Endodermal cell (in vitro differentiated cells): ENCODE measurements around the gene FUT4. TPM values are rescaled to one million over a fixed set of nuclear protein-coding genes. Genes with fewer than 3 reads are reported as not detected.

Source experiments
- DNase-seq: peaks from one replicate; pipeline ENCODE4 v3.0.0-alpha.2; 2017
- H3K27ac ChIP-seq: 2 replicates; pipeline ENCODE4 v1.5.1; 2013; ENCODE audit warnings: mild to moderate bottlenecking, low read depth, low read length, moderate library complexity
- H3K27me3 ChIP-seq: 2 replicates; pipeline ENCODE4 v1.6.1; 2013; ENCODE audit warnings: mild to moderate bottlenecking, low read length, moderate library complexity; ENCODE audit not compliant: insufficient read depth, control insufficient read depth, poor library complexity, severe bottlenecking
- H3K36me3 ChIP-seq: 2 replicates; pipeline ENCODE4 v1.7.0; 2013; ENCODE audit warnings: mild to moderate bottlenecking, low read length, moderate library complexity; ENCODE audit not compliant: control insufficient read depth, insufficient read depth
- H3K4me1 ChIP-seq: one replicate; pipeline ENCODE4 v1.7.0; 2013; ENCODE audit warnings: low read length; ENCODE audit not compliant: control insufficient read depth, insufficient read depth
- H3K4me3 ChIP-seq: 2 replicates; pipeline ENCODE4 v1.5.1; 2013; ENCODE audit warnings: mild to moderate bottlenecking, low read length, moderate library complexity
- H3K9ac ChIP-seq: 2 replicates; pipeline ENCODE4 v1.6.1; 2013; ENCODE audit warnings: mild to moderate bottlenecking, low read length, moderate library complexity; ENCODE audit not compliant: poor library complexity, severe bottlenecking; ENCODE audit errors: extremely low read depth
- H3K9me3 ChIP-seq: 2 replicates; pipeline ENCODE4 v1.6.1; 2013; ENCODE audit warnings: mild to moderate bottlenecking, low read length, moderate library complexity; ENCODE audit not compliant: control insufficient read depth
- H3K27ac Mint-ChIP-seq: 2 replicates; pipeline ENCODE4 v1.8.0; 2020; ENCODE audit warnings: mixed read lengths
- H3K27me3 Mint-ChIP-seq: 2 replicates; pipeline ENCODE4 v1.8.0; 2021; ENCODE audit warnings: mild to moderate bottlenecking, mixed read lengths; ENCODE audit not compliant: insufficient read depth
- H3K36me3 Mint-ChIP-seq: 2 replicates; pipeline ENCODE4 v1.8.0; 2020; ENCODE audit warnings: low read depth, mixed read lengths
- H3K4me1 Mint-ChIP-seq: 2 replicates; pipeline ENCODE4 v1.8.0; 2020; ENCODE audit warnings: mixed read lengths
- H3K4me3 Mint-ChIP-seq: 2 replicates; pipeline ENCODE4 v1.8.0; 2020; ENCODE audit warnings: mild to moderate bottlenecking, moderate library complexity, mixed read lengths
- H3K9me3 Mint-ChIP-seq: 2 replicates; pipeline ENCODE4 v1.8.0; 2020; ENCODE audit warnings: mild to moderate bottlenecking, mixed read lengths
- WGBS, 2 experiments: methylation state at CpG; one replicate each; pipeline versions ENCODE4 v1.1.5 to v1.1.7; 2013; ENCODE audit warnings: missing lambda C conversion rate in 2 of 2, mixed read lengths in 1 of 2; ENCODE audit not compliant: insufficient coverage in 1 of 2, insufficient read length in 1 of 2; 5-methylcytosine and 5-hydroxymethylcytosine counted together
- total RNA-seq, 2 donors: library from RNA; stranded (reverse); fragmentation: NEBNext Ultra II Directional in 1 of 2; extraction: Animal tissue kit (Norgen Biotek cat#: 25700) in 1 of 2; gene quantifications; 2 replicates in 1 of 2; 3 replicates in 1 of 2; pipeline ENCODE4 v1.2.1, GENCODE V29; 2021
- TF ChIP-seq, protein P1 (sequence below): fragments of 200-600 bp; sonication (generic); conservative IDR thresholded peaks from 2 replicates; pipeline ENCODE4 v1.5.0; 2021; ENCODE audit warnings: antibody characterized with exemption, mild to moderate bottlenecking

The FUT4 gene
- total RNA-seq, 2 donors from 2014 or later = 2.8 to 5.4 TPM

DNA sequence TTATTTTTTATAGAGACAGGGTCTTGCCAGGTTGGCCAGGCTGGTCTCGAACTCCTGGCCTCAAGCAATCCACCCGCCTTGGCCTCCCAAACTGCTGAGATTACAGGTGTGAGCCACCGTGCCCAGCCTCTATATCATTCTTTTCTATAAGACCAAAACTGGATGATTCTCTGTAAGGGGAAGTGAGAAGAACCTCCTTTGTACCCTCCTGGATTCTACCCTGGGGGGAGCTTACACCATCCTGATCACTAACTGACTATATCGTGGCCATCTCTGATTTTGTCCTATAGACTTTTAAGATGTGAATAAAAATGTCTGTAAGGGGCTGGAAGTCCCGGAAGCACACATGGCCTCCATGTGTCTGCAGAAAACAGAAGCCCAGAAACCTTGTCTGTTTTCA lies 32.6 kb downstream of the FUT4 start:
- H3K4me1 ChIP-seq = no peaks in the 10 kb centered on the region
- no peak overlapping the region for H3K9ac ChIP-seq
- WGBS, 2 experiments = 90 to 91% methylated on average over 3 to 5 of the region's 5 CpGs
- Mint-ChIP-seq H3K4me1 (no peaks in the 10 kb centered on the region), H3K4me3 (no peak overlapping the region), H3K9me3 (peaks cover 6% of the 10 kb centered on the region), H3K27me3 (peaks cover 22% of the 10 kb centered on the region), H3K27ac (no peak overlapping the region), H3K36me3 (no peaks in the 10 kb centered on the region)
- no peaks in the 10 kb centered on the region for H3K36me3 ChIP-seq
- TF ChIP-seq, protein P1, sequence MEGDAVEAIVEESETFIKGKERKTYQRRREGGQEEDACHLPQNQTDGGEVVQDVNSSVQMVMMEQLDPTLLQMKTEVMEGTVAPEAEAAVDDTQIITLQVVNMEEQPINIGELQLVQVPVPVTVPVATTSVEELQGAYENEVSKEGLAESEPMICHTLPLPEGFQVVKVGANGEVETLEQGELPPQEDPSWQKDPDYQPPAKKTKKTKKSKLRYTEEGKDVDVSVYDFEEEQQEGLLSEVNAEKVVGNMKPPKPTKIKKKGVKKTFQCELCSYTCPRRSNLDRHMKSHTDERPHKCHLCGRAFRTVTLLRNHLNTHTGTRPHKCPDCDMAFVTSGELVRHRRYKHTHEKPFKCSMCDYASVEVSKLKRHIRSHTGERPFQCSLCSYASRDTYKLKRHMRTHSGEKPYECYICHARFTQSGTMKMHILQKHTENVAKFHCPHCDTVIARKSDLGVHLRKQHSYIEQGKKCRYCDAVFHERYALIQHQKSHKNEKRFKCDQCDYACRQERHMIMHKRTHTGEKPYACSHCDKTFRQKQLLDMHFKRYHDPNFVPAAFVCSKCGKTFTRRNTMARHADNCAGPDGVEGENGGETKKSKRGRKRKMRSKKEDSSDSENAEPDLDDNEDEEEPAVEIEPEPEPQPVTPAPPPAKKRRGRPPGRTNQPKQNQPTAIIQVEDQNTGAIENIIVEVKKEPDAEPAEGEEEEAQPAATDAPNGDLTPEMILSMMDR = no peak
- H3K4me3 ChIP-seq = no peak overlapping the region
- no peaks in the 10 kb centered on the region for H3K9me3 ChIP-seq
- no peak overlapping the region for H3K27ac ChIP-seq
- DNase-seq = no peak
- peaks cover 13% of the 10 kb centered on the region for H3K27me3 ChIP-seq

DNA sequence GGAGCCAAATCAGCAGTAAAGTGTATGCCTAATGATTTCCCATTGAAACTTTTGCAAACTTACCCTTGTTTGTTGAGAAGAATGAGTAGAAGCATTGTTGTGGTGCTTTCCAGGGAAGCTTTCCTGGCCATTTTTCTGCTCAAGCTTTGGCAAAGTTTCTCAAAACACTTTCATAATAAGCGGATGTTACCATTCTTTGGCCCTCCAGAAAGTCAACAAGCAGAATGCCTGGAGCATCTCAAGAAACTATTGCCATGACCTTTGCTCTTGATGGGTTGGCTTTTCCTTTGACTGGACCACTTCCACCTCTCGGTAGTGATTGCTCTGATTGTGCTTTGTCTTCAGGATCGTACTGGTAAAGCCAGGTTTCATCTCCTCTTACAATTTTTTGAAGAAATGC lies 34.1 kb downstream of the FUT4 start:
- H3K4me3 Mint-ChIP-seq = no peak overlapping the region

DNA sequence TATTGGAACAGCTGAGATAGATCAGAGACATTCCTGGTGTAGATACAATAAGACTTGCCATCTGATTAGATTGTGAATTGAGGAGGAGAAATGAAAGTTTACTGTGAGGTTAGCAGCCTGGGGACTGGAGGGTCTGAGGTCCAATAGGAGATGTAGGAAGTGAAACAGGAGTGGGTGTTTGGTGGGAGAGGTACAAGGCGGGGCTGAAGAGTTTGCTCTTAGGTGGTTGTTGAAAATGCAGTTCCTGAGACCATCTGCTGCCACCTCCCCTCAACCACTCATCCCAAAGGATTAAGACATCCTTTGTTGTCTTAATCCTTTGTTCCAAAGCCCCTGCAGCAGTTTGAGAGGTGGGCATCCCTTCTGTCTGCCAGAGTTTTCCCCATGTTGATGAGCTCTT lies 38.2 kb downstream of the FUT4 start:
- Histone ChIP-seq H3K27ac (no peak overlapping the region), H3K9ac (no peak overlapping the region), H3K27me3 (no peaks in the 10 kb centered on the region), H3K4me3 (no peak overlapping the region), H3K9me3 (no peaks in the 10 kb centered on the region), H3K4me1 (peaks cover 3% of the 10 kb centered on the region), H3K36me3 (no peaks in the 10 kb centered on the region)
- Mint-ChIP-seq H3K27me3 (peaks cover 3% of the 10 kb centered on the region), H3K4me3 (no peak overlapping the region), H3K4me1 (peaks cover 6% of the 10 kb centered on the region), H3K9me3 (no peaks in the 10 kb centered on the region), H3K36me3 (no peaks in the 10 kb centered on the region), H3K27ac (no peak overlapping the region)
- DNase-seq = no peak
- TF ChIP-seq, protein P1 = no peak
- WGBS, 2 experiments = no CpG with 5 or more reads among the region's 1 CpG

More for the DNA sequence above, 34.1 kb downstream of the FUT4 start:
- Mint-ChIP-seq H3K4me1 (peaks cover 6% of the 10 kb centered on the region), H3K27me3 (peaks cover 19% of the 10 kb centered on the region), H3K36me3 (no peaks in the 10 kb centered on the region), H3K9me3 (peaks cover 2% of the 10 kb centered on the region), H3K27ac (no peak overlapping the region)
- 75 to 87% methylated on average over 2 to 3 of the region's 3 CpGs for WGBS, 2 experiments
- H3K27me3 ChIP-seq = peaks cover 13% of the 10 kb centered on the region
- no peak overlapping the region for H3K27ac ChIP-seq
- no peaks in the 10 kb centered on the region for H3K36me3 ChIP-seq
- H3K4me3 ChIP-seq = no peak overlapping the region
- no peak overlapping the region for H3K9ac ChIP-seq
- peaks cover 3% of the 10 kb centered on the region for H3K4me1 ChIP-seq
- DNase-seq = no peak
- no peaks in the 10 kb centered on the region for H3K9me3 ChIP-seq
- TF ChIP-seq, protein P1 = no peak
